Activated naive CD4-positive, alpha-beta T cell treated with anti-CD3 and anti-CD28 coated beads, Interleukin-2, amount 50 U/mL, for 16 hours (primary cell): ENCODE data around the gene TMEM190.
A peak's percentile ranks its signal among the peaks of the same experiment; 100 is the strongest.
"Not testable (repeated sequence)": the region's sequence is repeated elsewhere in the genome, so short reads cannot be mapped to it uniquely, and the experiment has no call there.

Experiments
- DNase-seq: peaks from one replicate; pipeline ENCODE4 v3.0.0-alpha.2; 2020

TMEM190 gene

DNA sequence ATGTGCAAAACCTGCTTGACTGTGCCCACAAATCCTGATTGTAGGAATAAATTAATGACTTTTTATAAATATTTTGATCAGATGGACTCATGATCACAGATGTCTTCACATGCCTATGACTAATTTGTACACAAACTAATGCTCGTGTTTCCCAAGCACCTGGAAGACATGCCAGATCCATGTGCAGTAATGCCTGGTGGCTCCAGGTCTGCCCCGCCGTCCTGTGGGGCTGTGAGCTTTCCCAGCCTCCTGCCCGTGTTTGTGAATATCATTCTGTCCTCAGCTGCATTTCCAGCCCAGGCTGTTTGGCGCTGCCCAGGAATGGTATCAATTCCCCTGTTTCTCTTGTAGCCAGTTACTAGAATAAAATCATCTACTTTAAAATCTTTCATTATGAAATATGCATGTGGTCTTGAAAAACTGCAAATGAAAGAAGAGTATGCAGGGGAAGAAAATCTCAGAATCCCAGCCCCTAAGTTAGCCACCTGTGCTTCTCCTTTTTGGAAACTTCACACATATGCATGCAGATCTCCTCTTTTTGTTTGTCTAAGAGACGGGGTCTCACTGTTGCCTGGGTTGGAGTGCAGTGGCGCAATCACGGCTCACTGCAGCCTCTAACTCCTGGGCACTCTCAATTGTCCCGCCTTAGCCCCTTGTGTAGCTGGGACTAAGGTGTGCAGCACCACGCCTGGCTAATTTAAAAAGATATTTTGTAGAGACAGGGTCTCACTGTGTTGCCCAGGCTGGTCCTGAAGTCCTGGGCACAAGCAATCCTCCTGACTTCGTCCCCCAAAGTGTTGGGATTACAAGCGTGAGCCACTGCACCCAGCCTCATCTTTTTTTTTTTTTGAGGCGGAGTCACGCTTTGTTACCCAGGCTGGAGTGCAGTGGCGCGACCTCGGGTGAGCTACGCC lies 15.3 kb downstream of the TMEM190 start:
- no peak for DNase-seq

GRCh38 chr19:55392820-55393761 lies 16.5 kb downstream of the TMEM190 start:
- no peak for DNase-seq

- DNase-seq, result no peak
These were observed 21.7 kb downstream of the TMEM190 start for GRCh38 chr19:55398200-55398925.

- DNase-seq, result no peak
These were observed 23.9 kb downstream of the TMEM190 start for GRCh38 chr19:55400281-55401087.

DNA sequence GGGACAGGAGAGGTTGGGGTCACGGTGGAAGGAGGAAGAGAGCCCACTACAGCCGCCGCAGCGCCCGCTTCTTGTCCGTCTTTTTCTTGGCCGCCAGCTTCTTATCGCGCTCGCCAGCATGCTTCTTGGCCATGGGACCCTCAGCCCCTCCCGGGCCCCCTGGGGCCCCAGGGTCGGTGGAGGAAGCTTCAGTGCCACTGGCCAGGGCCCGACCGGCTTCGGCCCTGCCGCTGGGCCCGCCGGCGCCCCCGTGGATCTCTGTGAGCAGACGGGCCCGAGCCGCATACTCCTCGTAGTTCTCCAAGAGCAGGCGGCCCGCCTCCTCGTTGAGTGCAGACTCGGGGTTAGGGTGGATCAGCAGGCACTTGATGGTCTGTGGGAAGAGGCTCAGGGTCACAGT lies 24.8 kb downstream of the TMEM190 start:
- not testable (repeated sequence) for DNase-seq

- DNase-seq, result no peak
These were observed 25.9 kb downstream of the TMEM190 start for GRCh38 chr19:55402509-55402908.

DNA sequence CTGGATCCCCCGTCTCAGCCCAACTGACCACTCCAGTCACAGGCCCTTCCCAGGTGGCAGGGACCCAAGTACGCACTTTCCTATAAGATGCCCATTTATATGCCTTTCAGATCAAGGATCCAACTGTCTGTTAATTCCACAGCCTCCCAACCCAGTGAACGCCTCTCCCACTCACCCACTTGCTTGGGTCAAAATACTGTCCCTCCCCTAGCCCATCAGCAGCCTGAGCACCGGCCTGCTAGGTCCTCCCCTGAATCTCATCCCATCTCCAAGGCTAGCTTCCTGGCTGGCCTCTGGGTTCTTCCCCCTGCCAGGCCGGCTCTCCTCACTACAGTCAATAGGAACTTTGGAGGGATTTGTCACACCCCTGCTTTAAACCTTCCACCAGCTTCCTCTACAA lies 29.0 kb downstream of the TMEM190 start:
- no peak for DNase-seq

- no peak for DNase-seq
These were observed 29.6 kb downstream of the TMEM190 start for GRCh38 chr19:55406091-55406825.

DNA sequence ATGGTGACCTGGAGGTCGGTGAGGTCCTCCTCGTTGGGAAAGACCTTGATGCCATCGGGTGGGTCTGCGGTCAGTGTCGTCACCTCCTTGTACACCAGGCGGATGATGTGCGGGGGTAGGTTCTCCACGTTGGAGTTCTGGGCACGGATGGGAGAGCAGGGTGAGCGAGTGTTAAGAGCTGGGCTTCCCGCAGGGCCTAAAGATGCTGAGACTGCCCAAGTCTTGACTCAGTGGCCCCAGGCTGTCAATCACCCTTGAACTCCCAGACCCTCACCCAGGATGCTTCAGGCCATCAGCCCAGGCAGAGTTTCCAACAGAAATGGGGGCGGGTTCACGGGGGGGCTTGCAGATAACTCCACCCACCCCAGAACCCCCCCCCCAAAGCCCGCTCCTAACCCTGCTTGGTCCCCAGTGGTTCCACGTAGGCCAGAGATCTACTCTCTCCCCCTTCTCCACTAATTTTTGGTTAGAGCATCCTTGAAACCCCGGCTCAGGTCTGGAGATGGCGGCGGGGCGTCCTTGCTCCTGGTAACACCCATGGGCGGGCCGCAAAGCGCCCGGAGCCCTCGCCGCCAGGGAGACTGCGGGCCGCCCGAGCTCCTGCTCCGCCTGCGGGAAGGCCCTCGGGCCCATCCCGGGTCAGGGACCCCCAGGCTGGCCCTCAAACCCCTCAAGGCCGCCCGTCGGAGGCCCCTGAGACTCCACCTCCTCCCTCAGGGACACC lies 30.4 kb downstream of the TMEM190 start:
- peak; percentile 40 for DNase-seq

- DNase-seq, result not testable (repeated sequence)
These were observed 30.8 kb downstream of the TMEM190 start, which contains the start of gene UBE2S for GRCh38 chr19:55407550-55407799. Gene UBE2S, minus strand, starts transcription at chr19:55407788. Its CDS starts 199 bp downstream, at chr19:55407589.

GRCh38 chr19:55407800-55408532 lies 31.3 kb downstream of the TMEM190 start:
- peak; percentile 97 for DNase-seq

GRCh38 chr19:55408533-55408872 lies 31.9 kb downstream of the TMEM190 start:
- DNase-seq, result no peak

GRCh38 chr19:55409179-55409578 lies 32.6 kb downstream of the TMEM190 start:
- DNase-seq, result not testable (repeated sequence)

GRCh38 chr19:55410168-55410567 lies 33.5 kb downstream of the TMEM190 start:
- DNase-seq, result no peak

DNA sequence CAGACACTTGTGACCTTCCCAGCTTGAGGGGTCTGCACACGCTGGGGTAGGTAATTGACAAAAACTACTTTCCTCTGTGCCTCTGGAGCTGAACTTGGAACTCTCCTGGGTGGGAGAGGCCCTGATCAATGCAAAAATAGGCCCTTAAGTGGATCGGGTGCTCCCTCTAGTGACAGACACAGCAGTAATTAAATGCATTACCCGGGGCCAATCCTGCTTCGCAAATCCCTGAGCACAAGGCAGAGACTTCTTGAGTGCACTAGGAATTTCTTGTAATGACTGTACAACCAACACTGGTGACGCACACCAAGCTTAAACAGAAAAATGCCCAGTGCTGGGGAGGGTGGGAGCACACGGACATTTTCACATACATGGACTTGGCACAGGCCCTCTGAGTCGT lies 41.6 kb downstream of the TMEM190 start:
- DNase-seq, result peak; percentile 44

DNA sequence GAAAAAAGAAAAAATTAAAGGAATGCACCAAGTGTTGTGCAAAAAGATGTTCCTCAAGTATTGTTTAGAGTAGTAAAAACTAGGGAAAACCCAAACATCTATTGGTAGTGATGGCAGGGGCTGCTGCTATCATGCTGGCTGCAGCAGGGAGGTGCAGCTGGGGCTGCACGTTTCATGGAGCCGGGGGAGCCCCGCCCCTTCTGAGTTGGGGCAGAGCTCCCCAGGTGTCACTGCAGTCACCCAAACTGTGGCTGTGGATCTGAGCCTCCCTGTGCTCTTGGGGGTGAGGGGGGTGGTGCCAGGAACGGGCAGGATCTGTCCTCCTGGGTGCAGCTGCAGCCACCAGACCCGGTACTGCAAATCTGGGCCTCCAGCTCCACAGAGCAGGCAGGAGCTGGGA lies 42.5 kb downstream of the TMEM190 start:
- DNase-seq, result no peak

DNA sequence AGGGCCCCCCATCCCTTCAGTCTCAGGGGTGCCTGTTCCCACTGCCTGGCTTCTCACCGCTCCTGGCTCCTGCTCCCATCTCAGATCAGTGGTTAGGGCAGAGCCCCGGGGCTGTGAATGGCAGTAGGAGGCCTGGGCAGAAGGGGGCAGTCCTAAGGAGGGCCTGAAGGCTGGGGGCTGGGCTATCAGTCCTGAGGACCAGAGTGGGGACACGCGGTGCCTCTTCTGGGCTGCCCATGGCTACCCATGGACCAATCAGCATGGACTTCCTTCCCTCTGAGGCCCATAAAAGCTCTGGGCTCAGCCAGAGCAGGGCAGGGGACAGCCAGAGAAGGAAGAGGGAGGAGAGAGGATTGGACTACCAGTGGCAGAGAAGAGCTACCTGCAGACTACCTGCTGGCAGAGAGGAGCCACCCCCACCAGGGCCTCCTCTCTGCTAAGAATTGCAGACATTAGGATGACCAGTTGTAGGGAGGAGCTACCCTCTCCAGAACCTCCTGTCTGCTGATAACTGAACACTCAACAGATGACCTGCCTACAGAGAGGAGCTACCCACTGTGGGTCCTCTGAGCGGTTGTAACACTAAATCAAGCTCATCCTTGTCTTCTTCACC lies 43.1 kb downstream of the TMEM190 start:
- DNase-seq, result no peak

- DNase-seq, result not testable (repeated sequence)
These were observed 44.7 kb downstream of the TMEM190 start for GRCh38 chr19:55421281-55421680.

DNA sequence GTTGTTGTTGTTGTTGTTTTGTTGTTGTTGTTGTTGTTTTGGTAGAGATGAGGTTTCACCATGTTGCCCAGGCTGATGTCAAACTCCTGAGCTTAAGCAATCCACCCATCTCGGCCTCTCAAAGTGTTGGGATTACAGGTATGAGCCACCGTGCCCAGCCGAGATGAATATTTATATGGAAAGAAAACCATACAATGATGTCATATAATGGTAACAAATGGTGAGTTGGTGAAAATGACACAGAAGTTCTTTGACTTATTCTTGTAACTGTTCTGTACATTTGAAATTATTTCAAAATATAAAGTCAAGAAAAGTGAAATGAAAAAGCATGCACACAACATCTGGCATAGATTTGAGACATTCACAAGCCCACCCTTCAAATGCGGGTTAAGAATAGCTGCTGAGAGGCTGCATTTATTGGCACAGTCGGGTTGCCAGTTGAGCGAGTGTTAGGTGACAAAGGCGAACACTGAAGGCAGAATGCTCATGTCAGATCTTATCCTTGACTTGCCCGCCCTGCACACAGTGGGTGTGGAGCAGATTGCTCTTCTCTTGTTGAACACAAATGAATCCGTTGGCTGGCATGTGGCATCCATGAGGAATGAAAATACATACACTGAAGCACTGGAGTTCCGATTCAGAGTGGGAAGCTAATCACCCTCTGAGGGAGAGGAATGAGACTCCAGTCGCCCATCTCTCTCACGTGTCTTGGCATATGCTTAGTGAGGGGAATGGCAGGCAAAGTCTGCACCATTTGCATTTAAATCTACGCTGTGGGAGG lies 46.8 kb downstream of the TMEM190 start:
- no peak for DNase-seq
